ENCODE results near the gene GRM1.

GRM1 gene

DNA sequence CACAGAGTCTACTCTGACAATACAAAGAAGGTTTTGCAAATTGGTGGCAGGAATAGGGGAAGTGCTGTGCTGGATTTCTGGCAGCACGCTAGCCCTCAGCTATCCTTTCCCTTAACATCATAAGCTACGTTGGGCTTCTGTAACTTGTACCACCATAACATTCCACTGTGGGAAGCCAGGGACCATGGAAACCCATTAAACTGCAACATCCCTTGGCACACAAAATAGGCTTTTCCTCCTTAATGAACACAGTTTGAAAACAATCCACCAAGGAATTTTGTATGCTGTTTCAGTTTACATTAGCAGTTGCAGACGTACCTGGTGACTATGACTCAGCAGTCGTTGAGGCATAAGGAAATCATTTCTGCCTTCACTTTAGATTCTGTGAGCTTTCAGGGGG lies 310.9 kb downstream of the GRM1 start:
- no peak overlapping the region for H3K4me3 ChIP-seq (ENCODE audit: insufficient read depth, low read depth, low read length)
- 80 to 85% methylated on average over 4 of the region's 4 CpGs for WGBS, 2 experiments
- H3K9me3 ChIP-seq (ENCODE audit: control insufficient read depth, low read length): no peaks in the 10 kb centered on the region
- H3K36me3 ChIP-seq (ENCODE audit: control insufficient read depth, insufficient read depth, low read length): no peaks in the 10 kb centered on the region
- H3K4me1 ChIP-seq (ENCODE audit: control insufficient read depth, insufficient read depth, low read length): no peaks in the 10 kb centered on the region
- no peak overlapping the region for H3K27ac ChIP-seq (ENCODE audit: insufficient read depth, low read depth, low read length, poor library complexity, severe bottlenecking)
- H3K27me3 ChIP-seq (ENCODE audit: control insufficient read depth, insufficient read depth, low read length, poor library complexity, severe bottlenecking): no peaks in the 10 kb centered on the region

DNA sequence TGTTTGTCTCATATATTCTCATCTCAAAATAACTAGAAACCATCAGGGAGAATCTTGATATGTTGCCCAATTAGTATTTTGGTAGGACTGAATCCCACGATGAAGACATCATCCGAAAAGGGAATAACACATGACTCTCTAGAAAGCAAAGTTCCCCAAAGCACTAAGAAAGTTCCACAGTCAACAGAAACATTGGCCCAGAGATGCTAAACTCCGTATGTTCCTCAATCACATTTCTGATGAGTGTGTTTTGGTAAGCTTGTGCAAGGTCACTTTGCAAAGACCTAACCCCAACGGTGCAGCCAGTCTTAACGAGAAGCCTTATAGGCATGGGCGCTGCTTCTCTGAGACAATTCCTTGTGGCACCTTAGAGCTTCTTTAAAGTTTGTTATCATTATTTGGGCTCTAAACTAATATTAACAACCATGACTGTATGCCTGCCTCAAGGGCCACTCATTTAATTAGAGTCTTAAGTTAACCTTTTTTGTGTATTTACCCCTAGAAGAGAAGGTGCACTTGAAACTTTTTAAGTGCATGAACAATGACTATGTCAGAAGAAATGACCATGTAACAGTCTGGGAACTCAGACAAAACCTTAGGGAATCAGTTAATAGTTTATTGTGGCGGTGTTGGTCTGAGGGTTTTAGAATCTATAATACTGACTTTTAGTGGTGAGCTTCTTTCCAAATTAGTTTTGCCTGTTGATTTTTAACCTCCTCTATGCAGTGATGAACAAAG lies 312.8 kb downstream of the GRM1 start:
- WGBS, 2 experiments: 96% methylated on average over 7 of the region's 7 CpGs
- Histone ChIP-seq H3K36me3 (ENCODE audit: control insufficient read depth, insufficient read depth, low read length) (no peaks in the 10 kb centered on the region), H3K27ac (ENCODE audit: insufficient read depth, low read depth, low read length, poor library complexity, severe bottlenecking) (no peak overlapping the region), H3K4me3 (ENCODE audit: insufficient read depth, low read depth, low read length) (no peak overlapping the region), H3K27me3 (ENCODE audit: control insufficient read depth, insufficient read depth, low read length, poor library complexity, severe bottlenecking) (no peaks in the 10 kb centered on the region), H3K4me1 (ENCODE audit: control insufficient read depth, insufficient read depth, low read length) (no peaks in the 10 kb centered on the region), H3K9me3 (ENCODE audit: control insufficient read depth, low read length) (no peaks in the 10 kb centered on the region)

DNA sequence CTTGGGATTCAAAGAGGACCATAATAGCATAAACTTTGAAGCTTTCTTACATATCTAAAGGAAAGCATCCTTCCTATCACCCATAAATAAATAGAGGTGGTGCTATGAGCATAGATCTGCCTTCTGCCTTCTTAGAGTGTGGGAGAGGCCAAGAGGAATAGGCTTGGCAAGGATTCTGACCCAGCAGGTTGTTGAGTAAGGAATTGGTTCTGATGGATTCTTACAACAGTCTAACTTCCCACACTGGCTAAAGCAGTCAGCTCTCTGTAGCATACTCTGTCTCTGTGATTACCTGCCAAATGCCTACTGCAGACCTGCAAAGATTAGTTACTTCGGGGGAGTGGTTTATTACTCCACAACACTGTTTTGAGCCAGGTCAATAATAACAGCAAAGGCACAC lies 316.7 kb downstream of the GRM1 start:
- Histone ChIP-seq H3K27me3 (ENCODE audit: control insufficient read depth, insufficient read depth, low read length, poor library complexity, severe bottlenecking) (no peaks in the 10 kb centered on the region), H3K27ac (ENCODE audit: insufficient read depth, low read depth, low read length, poor library complexity, severe bottlenecking) (no peak overlapping the region), H3K9me3 (ENCODE audit: control insufficient read depth, low read length) (no peaks in the 10 kb centered on the region), H3K4me1 (ENCODE audit: control insufficient read depth, insufficient read depth, low read length) (no peaks in the 10 kb centered on the region), H3K4me3 (ENCODE audit: insufficient read depth, low read depth, low read length) (no peak overlapping the region), H3K36me3 (ENCODE audit: control insufficient read depth, insufficient read depth, low read length) (no peaks in the 10 kb centered on the region)
- WGBS, 2 experiments: 82 to 86% methylated on average over 1 of the region's 1 CpG

GRCh38 chr6:146347090-146347489 lies 318.2 kb downstream of the GRM1 start:
- Histone ChIP-seq H3K27ac (ENCODE audit: insufficient read depth, low read depth, low read length, poor library complexity, severe bottlenecking) (no peak overlapping the region), H3K4me1 (ENCODE audit: control insufficient read depth, insufficient read depth, low read length) (peaks cover 7% of the 10 kb centered on the region), H3K9me3 (ENCODE audit: control insufficient read depth, low read length) (no peaks in the 10 kb centered on the region), H3K36me3 (ENCODE audit: control insufficient read depth, insufficient read depth, low read length) (no peaks in the 10 kb centered on the region), H3K27me3 (ENCODE audit: control insufficient read depth, insufficient read depth, low read length, poor library complexity, severe bottlenecking) (no peaks in the 10 kb centered on the region), H3K4me3 (ENCODE audit: insufficient read depth, low read depth, low read length) (no peak overlapping the region)
- WGBS, 2 experiments: 86 to 100% methylated on average over 2 of the region's 2 CpGs

GRCh38 chr6:146347690-146348089 lies 318.8 kb downstream of the GRM1 start:
- no peak overlapping the region for H3K4me3 ChIP-seq (ENCODE audit: insufficient read depth, low read depth, low read length)
- no peak overlapping the region for H3K27ac ChIP-seq (ENCODE audit: insufficient read depth, low read depth, low read length, poor library complexity, severe bottlenecking)
- H3K27me3 ChIP-seq (ENCODE audit: control insufficient read depth, insufficient read depth, low read length, poor library complexity, severe bottlenecking): no peaks in the 10 kb centered on the region
- peaks cover 7% of the 10 kb centered on the region for H3K4me1 ChIP-seq (ENCODE audit: control insufficient read depth, insufficient read depth, low read length)
- H3K36me3 ChIP-seq (ENCODE audit: control insufficient read depth, insufficient read depth, low read length): no peaks in the 10 kb centered on the region
- WGBS, 2 experiments: 92 to 96% methylated on average over 3 of the region's 3 CpGs
- H3K9me3 ChIP-seq (ENCODE audit: control insufficient read depth, low read length): no peaks in the 10 kb centered on the region

GRCh38 chr6:146351018-146351417 lies 322.2 kb downstream of the GRM1 start:
- Histone ChIP-seq H3K36me3 (ENCODE audit: control insufficient read depth, insufficient read depth, low read length) (no peaks in the 10 kb centered on the region), H3K4me3 (ENCODE audit: insufficient read depth, low read depth, low read length) (no peak overlapping the region), H3K9me3 (ENCODE audit: control insufficient read depth, low read length) (no peaks in the 10 kb centered on the region), H3K27ac (ENCODE audit: insufficient read depth, low read depth, low read length, poor library complexity, severe bottlenecking) (no peak overlapping the region), H3K27me3 (ENCODE audit: control insufficient read depth, insufficient read depth, low read length, poor library complexity, severe bottlenecking) (no peaks in the 10 kb centered on the region), H3K4me1 (ENCODE audit: control insufficient read depth, insufficient read depth, low read length) (peaks cover 7% of the 10 kb centered on the region)
- 63 to 73% methylated on average over 3 of the region's 3 CpGs for whole genome bisulfite sequencing, 2 experiments

DNA sequence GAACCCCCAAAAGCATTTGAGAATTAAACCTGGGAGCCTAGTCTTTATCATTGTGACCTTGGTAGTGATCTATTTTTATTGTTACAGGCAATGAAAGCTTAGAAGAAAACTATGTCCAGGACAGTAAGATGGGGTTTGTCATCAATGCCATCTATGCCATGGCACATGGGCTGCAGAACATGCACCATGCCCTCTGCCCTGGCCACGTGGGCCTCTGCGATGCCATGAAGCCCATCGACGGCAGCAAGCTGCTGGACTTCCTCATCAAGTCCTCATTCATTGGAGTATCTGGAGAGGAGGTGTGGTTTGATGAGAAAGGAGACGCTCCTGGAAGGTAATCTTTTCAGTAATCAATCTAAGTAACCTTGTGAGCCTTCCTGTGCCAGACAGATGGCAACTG lies 323.3 kb downstream of the GRM1 start:
- WGBS, 2 experiments: 92 to 95% methylated on average over 4 to 5 of the region's 5 CpGs
- Histone ChIP-seq H3K36me3 (ENCODE audit: control insufficient read depth, insufficient read depth, low read length) (no peaks in the 10 kb centered on the region), H3K27me3 (ENCODE audit: control insufficient read depth, insufficient read depth, low read length, poor library complexity, severe bottlenecking) (no peaks in the 10 kb centered on the region), H3K4me1 (ENCODE audit: control insufficient read depth, insufficient read depth, low read length) (peaks cover 7% of the 10 kb centered on the region), H3K9me3 (ENCODE audit: control insufficient read depth, low read length) (peaks cover 2% of the 10 kb centered on the region), H3K27ac (ENCODE audit: insufficient read depth, low read depth, low read length, poor library complexity, severe bottlenecking) (no peak overlapping the region), H3K4me3 (ENCODE audit: insufficient read depth, low read depth, low read length) (no peak overlapping the region)

GRCh38 chr6:146354451-146354850 lies 325.6 kb downstream of the GRM1 start:
- Histone ChIP-seq H3K4me3 (ENCODE audit: insufficient read depth, low read depth, low read length) (no peak overlapping the region), H3K27ac (ENCODE audit: insufficient read depth, low read depth, low read length, poor library complexity, severe bottlenecking) (no peak overlapping the region), H3K4me1 (ENCODE audit: control insufficient read depth, insufficient read depth, low read length) (peaks cover 7% of the 10 kb centered on the region), H3K36me3 (ENCODE audit: control insufficient read depth, insufficient read depth, low read length) (no peaks in the 10 kb centered on the region), H3K27me3 (ENCODE audit: control insufficient read depth, insufficient read depth, low read length, poor library complexity, severe bottlenecking) (no peaks in the 10 kb centered on the region), H3K9me3 (ENCODE audit: control insufficient read depth, low read length) (peaks cover 2% of the 10 kb centered on the region)
- WGBS, 2 experiments: 97% methylated on average over 2 to 3 of the region's 3 CpGs

DNA sequence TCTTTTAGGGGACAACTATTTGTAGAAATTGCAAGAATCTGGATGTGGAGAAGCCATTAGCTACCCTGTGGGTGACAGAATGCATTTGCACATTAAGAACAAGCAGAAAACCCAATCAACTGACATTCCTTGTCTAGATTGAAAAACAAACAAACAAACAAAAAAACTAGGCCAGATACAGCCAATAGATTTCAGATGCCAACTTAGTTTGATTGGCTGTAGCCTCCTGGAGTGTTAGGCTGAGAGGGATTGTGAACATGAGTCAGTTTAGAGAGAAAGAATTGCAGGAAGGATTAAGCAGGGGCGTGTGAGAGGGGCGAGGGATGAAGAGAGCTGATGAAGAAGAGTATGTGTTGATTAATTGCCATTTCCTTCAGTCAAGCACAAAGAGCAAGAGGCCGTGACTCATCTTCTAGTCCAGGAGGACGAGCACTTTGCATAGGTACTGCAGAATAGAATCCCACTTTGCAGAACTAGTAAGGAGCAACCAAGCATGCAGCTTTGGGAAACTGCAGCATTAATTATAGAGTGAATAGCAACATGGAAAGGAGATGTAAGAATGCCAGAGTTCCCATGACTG lies 326.7 kb downstream of the GRM1 start:
- 64 to 70% methylated on average over 4 of the region's 4 CpGs for WGBS, 2 experiments
- no peaks in the 10 kb centered on the region for H3K27me3 ChIP-seq (ENCODE audit: control insufficient read depth, insufficient read depth, low read length, poor library complexity, severe bottlenecking)
- H3K27ac ChIP-seq (ENCODE audit: insufficient read depth, low read depth, low read length, poor library complexity, severe bottlenecking): no peak overlapping the region
- H3K4me3 ChIP-seq (ENCODE audit: insufficient read depth, low read depth, low read length): no peak overlapping the region
- peaks cover 7% of the 10 kb centered on the region for H3K4me1 ChIP-seq (ENCODE audit: control insufficient read depth, insufficient read depth, low read length)
- H3K9me3 ChIP-seq (ENCODE audit: control insufficient read depth, low read length): peaks cover 2% of the 10 kb centered on the region
- H3K36me3 ChIP-seq (ENCODE audit: control insufficient read depth, insufficient read depth, low read length): no peaks in the 10 kb centered on the region

DNA sequence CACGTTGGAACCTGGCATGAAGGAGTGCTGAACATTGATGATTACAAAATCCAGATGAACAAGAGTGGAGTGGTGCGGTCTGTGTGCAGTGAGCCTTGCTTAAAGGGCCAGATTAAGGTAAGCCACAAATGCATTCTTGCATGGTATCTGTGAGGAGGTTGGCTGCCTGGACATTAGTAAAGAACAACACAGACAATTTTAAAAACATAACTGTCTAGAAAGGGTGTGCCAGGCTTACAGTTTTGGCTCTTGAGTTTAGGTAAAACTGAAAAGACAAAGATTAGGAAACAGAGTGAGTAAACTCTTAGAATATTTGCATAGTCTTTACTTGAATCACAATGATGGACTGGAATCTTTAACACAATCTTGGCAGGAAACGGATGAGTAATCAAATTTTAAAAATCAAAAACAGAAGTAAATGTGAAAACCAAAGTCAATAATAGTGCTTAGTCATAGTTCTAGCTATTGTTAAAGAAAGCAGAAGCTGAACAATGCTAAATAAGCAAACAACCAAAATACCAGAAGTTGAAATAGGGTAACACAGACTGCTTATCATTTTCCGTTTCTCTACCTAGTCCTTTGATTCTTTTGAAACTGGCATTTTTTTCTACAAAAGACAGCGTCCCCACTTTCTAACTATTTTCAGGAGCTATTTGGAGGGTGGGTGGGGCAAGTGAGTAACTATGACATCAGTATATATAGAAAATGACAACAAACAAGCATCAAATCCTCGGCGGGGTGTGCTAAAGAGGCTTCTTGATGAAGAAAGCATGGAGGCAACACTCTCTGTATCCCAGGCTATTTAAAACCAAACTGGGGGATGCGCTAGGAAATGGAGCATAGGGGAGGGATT lies 328.9 kb downstream of the GRM1 start:
- Histone ChIP-seq H3K27ac (ENCODE audit: insufficient read depth, low read depth, low read length, poor library complexity, severe bottlenecking) (no peak overlapping the region), H3K4me3 (ENCODE audit: insufficient read depth, low read depth, low read length) (no peak overlapping the region)
- 93 to 94% methylated on average over 6 to 8 of the region's 8 CpGs for WGBS, 2 experiments

More for the DNA sequence above, 328.9 kb downstream of the GRM1 start:
- H3K27me3 ChIP-seq (ENCODE audit: control insufficient read depth, insufficient read depth, low read length, poor library complexity, severe bottlenecking): no peaks in the 10 kb centered on the region
- no peaks in the 10 kb centered on the region for H3K36me3 ChIP-seq (ENCODE audit: control insufficient read depth, insufficient read depth, low read length)
- H3K4me1 ChIP-seq (ENCODE audit: control insufficient read depth, insufficient read depth, low read length): no peaks in the 10 kb centered on the region
- H3K9me3 ChIP-seq (ENCODE audit: control insufficient read depth, low read length): peaks cover 2% of the 10 kb centered on the region
